GM12873 (cell line): Measurements from ENCODE around the gene HDGFL3.

Experiments
- CTCF ChIP-seq: IDR thresholded peaks from 2 replicates; pipeline ENCODE4 v1.5.1; 2012; ENCODE audit warnings: low read depth, mild to moderate bottlenecking, moderate library complexity, low read length, control low read depth; ENCODE audit not compliant: insufficient read depth; ENCODE audit errors: missing control alignments

Gene HDGFL3

GRCh38 chr15:83114856-83115255 lies 92.8 kb downstream of the HDGFL3 start:
- TF ChIP-seq CTCF = no peak

GRCh38 chr15:83113881-83114674 lies 93.5 kb downstream of the HDGFL3 start:
- TF ChIP-seq CTCF = no peak

GRCh38 chr15:83112956-83113299 lies 94.7 kb downstream of the HDGFL3 start:
- no peak for TF ChIP-seq CTCF

- no peak for TF ChIP-seq CTCF
These were observed 95.2 kb downstream of the HDGFL3 start for GRCh38 chr15:83112233-83112955.

- no peak for TF ChIP-seq CTCF
These were observed 96.5 kb downstream of the HDGFL3 start for GRCh38 chr15:83111149-83111548.

GRCh38 chr15:83110381-83110780 lies 97.2 kb downstream of the HDGFL3 start:
- no peak for TF ChIP-seq CTCF

- TF ChIP-seq CTCF = no peak
These were observed 98.1 kb downstream of the HDGFL3 start for GRCh38 chr15:83109532-83109931.
